ENCODE data around the gene NAA40.

GRCh38 chr11:63889344-63889743 is 49.5 kb upstream of the NAA40 start:
- TF ChIP-seq POLR2A (IDR thresholded peaks at IDR 0.05; ENCODE audit: low read depth, low read length) = no peak
- TF ChIP-seq, protein P1, sequence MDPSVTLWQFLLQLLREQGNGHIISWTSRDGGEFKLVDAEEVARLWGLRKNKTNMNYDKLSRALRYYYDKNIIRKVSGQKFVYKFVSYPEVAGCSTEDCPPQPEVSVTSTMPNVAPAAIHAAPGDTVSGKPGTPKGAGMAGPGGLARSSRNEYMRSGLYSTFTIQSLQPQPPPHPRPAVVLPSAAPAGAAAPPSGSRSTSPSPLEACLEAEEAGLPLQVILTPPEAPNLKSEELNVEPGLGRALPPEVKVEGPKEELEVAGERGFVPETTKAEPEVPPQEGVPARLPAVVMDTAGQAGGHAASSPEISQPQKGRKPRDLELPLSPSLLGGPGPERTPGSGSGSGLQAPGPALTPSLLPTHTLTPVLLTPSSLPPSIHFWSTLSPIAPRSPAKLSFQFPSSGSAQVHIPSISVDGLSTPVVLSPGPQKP (IDR thresholded peaks at IDR 0.05; ENCODE audit: borderline replicate concordance, low read depth, low read length) = no peak
- TF ChIP-seq, protein P2, sequence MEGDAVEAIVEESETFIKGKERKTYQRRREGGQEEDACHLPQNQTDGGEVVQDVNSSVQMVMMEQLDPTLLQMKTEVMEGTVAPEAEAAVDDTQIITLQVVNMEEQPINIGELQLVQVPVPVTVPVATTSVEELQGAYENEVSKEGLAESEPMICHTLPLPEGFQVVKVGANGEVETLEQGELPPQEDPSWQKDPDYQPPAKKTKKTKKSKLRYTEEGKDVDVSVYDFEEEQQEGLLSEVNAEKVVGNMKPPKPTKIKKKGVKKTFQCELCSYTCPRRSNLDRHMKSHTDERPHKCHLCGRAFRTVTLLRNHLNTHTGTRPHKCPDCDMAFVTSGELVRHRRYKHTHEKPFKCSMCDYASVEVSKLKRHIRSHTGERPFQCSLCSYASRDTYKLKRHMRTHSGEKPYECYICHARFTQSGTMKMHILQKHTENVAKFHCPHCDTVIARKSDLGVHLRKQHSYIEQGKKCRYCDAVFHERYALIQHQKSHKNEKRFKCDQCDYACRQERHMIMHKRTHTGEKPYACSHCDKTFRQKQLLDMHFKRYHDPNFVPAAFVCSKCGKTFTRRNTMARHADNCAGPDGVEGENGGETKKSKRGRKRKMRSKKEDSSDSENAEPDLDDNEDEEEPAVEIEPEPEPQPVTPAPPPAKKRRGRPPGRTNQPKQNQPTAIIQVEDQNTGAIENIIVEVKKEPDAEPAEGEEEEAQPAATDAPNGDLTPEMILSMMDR (conservative IDR thresholded peaks at IDR 0.05; ENCODE audit: low read depth, low read length) = no peak
- TF ChIP-seq FOS (IDR thresholded peaks at IDR 0.05; ENCODE audit: low read depth, low read length) = no peak
- no peak for TF ChIP-seq MAZ (IDR thresholded peaks at IDR 0.05; ENCODE audit: borderline replicate concordance, low read depth, low read length)
- no peak for TF ChIP-seq RAD21 (IDR thresholded peaks at IDR 0.05; ENCODE audit: low read length)
- TF ChIP-seq RCOR1 (IDR thresholded peaks at IDR 0.05; ENCODE audit: insufficient replicate concordance, low read length) = no peak
- TF ChIP-seq RFX5 (IDR thresholded peaks at IDR 0.05; ENCODE audit: low read depth, low read length) = no peak
